Upper lobe of left lung (tissue), 4 donors: ENCODE results near the gene PELO.

ENCODE experiments used
- EP300 ChIP-seq, 4 donors: sonication (generic); formaldehyde crosslinking; IDR thresholded peaks; one replicate each; pipeline ENCODE4 v1.5.1; 2017; ENCODE audit warnings: antibody characterized with exemption in 4 of 4, control low read depth in 2 of 4
- POLR2A ChIP-seq, 4 donors: fragments of 450-650 bp; IDR thresholded peaks; one replicate each; pipeline ENCODE4 v1.5.1; 2016 to 2017; ENCODE audit warnings: antibody characterized with exemption in 4 of 4, mild to moderate bottlenecking in 2 of 4
- POLR2AphosphoS5 ChIP-seq, 2 donors: sonication (generic); formaldehyde crosslinking; IDR thresholded peaks; one replicate each; pipeline ENCODE4 v1.5.1; 2017; ENCODE audit warnings: antibody characterized with exemption in 2 of 2
- TF ChIP-seq, protein P1 (sequence below), 6 experiments: fragments of 450-650 bp in 4 of 6; fragments of 200-600 bp in 2 of 6; sonication (generic) in 2 of 6; IDR thresholded peaks; one replicate each; pipeline ENCODE4 v1.5.1; 2016 to 2019; ENCODE audit warnings: antibody characterized with exemption in 6 of 6

DNA sequence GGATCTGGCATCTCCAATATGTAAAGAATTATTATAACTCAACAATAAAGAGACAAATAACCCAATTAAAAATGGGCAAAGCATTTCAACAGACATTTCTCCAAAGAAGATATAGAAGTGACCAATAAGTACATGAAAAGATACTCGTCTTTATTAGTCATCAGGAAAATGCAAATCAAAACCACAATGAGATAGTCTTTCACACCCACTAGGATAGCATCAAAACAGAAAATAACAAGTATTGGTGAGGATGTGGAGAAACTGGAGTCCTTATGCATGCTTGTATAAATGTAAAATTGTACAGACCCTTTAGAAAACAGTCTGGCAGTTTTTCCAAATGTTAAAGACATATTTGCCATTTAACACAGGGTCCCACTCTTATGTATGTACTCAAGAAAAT, 39.1 kb upstream of the PELO start:
- TF ChIP-seq, protein P1, sequence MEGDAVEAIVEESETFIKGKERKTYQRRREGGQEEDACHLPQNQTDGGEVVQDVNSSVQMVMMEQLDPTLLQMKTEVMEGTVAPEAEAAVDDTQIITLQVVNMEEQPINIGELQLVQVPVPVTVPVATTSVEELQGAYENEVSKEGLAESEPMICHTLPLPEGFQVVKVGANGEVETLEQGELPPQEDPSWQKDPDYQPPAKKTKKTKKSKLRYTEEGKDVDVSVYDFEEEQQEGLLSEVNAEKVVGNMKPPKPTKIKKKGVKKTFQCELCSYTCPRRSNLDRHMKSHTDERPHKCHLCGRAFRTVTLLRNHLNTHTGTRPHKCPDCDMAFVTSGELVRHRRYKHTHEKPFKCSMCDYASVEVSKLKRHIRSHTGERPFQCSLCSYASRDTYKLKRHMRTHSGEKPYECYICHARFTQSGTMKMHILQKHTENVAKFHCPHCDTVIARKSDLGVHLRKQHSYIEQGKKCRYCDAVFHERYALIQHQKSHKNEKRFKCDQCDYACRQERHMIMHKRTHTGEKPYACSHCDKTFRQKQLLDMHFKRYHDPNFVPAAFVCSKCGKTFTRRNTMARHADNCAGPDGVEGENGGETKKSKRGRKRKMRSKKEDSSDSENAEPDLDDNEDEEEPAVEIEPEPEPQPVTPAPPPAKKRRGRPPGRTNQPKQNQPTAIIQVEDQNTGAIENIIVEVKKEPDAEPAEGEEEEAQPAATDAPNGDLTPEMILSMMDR (IDR thresholded peaks at IDR 0.05) = no peak
- TF ChIP-seq POLR2AphosphoS5 (IDR thresholded peaks at IDR 0.05) (no peak), POLR2A (IDR thresholded peaks at IDR 0.05) (no peak), EP300 (IDR thresholded peaks at IDR 0.05) (no peak)
